ENCODE measurements around the gene DTYMK.

DTYMK gene

DNA sequence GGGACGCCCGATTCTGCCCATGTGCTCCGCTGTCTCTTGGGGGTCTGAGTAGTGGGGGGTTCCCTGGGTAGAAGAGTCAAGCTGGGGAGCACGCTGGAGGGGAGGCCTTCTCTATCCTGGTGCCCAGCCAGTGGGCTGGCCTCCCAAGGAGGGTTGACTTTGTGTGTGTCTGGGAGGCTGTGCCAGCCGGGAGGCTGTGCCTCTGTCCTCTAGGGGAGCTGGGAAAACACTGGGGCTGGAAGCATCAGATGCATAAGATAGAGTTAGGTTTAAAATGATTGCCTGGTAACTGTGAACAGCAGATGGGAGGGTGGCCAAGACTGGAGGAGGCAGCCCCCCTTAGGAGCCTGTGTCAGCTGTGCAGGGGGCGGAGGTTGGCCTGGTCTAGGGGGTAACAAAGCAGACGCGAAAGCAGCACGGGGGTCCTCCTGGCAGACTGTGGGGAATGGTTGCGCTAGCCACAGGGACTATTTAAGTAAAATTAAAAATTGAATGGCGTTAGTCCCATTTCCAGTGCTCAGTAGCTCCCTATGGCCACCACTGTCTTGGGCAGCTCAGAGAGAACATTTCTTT is 16.5 kb upstream of the DTYMK start:
- DNase-seq, result no peak

DNA sequence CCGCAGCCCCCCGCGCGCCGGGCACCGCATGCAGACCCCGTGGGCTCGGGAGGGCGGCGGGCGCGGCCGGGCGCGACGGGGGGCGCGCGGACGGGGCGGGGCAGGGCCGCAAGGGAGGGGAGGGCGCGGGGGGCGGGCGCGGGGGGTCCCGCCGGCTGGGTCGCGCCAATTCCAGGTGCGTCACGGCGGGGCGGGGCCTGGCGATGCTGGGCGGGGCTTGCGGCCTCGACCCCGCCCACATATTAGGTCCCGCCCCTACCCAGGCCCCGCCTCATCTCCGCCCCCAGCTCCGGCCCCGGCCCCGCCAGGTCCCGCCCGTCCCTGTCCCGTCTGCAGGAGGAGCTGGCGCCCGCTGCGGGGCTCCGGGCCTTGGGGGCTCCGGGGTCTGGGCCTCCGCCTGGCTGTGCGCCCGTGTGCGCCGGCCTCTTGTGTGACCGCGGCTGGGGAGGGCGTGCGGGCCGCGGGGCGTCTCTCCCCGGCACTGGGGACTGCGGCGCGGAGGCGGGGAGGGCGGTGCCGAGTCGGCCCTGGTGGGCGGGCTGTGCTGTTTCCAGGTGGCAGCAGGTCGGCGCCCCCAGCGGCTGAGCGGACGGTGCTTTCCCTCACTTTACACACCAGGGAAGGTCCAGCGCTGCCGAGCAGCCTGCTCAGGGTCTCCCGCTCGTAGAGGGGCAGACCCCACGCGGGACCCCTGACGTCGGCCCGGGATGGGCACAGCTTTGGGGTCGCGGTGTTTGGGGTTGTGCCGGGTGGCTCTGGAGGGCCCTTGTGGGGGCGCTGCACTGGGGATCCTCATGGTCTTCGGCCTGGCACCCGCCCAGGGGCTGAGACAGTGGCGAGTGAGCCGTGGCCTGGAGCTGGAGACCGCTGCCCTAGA is 15.8 kb upstream of the DTYMK start:
- DNase-seq, result peak; percentile 75

DNA sequence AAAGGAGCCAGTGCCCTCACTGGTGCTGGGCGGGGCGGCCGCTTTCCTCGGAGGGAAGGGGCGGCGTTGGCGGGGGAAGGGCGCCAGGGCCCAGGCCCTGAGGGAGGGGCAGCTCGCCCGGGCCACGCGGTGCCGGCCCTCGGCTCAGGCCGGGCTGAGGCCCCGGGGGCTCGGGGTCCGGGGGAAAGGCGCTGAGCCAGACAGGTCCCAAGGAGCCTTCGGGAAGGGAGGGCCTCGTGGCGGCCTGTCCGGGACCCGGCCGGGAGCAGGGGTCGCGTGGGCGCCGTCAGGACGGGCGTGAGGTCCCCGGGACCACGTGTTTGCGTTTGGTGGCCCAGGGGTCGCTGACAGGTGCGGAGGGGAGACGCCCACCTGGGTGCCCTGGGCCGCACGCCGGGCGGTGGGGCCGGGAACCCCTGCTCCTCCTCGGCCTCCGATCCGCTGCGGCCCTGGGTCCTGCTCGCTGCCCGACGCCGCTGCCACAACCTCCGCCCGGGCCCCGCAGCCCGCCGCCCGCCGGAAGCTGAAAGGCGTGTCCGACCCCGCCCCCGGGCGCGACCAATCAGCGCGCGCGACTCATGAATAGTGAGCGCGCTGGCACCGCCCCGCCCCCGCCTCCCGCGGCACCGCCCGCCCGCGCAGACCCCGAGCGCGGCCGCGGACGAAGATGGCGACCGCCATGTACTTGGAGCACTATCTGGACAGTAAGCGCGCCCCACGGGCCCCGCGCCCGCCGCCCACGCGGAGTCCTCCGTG is 15.0 kb upstream of the DTYMK start, which contains the start of gene ING5:
Gene ING5 (plus strand): TSS at position 641 of the 756 bp plus-strand sequence. CDS start 27 bp downstream, at position 668.
- DNase-seq, result peak; percentile 92

- DNase-seq, result no peak
Measured at GRCh38 chr2:241701149-241701398, 14.5 kb upstream of the DTYMK start.

GRCh38 chr2:241695651-241696050 is 9.0 kb upstream of the DTYMK start:
- DNase-seq, result peak; percentile 60

GRCh38 chr2:241692448-241692847 is 5.8 kb upstream of the DTYMK start:
- DNase-seq, result peak; percentile 87

DNA sequence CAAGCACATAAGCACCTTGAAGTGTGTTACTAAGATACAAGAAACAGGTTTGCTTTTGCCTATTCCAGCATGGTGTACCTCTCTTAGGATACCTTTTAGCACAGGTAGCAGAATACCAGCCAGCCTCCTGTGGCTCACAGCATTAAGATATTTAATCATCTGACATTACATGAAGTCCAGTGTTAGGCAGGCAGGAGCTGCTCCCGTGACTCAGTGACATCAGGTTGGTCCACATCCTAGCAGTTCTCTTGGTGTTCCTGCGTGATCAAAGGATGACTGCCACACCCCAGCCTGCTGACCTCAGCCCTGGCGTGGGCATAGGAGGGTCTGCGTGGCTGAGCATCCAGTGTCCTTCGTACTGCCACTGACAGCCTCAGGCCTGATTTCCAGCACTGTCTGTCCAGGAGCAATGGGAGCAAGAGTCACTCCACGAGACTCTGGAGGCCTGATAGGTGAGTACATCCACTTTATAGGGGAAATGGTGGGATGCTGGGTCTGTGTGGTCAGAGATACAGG is 3.6 kb upstream of the DTYMK start:
- no peak for DNase-seq

DNA sequence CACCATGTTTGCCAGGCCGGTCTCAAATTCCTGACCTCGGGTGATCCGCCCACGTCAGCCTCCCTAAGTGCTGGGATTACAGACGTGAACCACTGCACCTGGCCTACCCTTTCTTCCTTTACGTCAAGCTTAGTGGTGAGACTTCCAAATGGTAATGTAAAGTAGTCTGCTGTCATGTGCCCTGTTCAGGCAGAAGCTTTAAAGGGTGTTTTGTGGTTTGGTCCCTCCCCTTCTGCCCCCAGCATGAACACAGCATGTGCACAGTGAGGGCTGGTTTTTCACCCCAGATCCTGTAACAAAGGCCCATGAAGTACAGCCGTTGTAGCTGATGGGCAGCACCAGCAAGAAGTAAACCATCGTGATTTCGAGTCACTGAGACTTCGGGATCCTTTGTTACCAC is 2.7 kb upstream of the DTYMK start:
- no peak for DNase-seq

DNA sequence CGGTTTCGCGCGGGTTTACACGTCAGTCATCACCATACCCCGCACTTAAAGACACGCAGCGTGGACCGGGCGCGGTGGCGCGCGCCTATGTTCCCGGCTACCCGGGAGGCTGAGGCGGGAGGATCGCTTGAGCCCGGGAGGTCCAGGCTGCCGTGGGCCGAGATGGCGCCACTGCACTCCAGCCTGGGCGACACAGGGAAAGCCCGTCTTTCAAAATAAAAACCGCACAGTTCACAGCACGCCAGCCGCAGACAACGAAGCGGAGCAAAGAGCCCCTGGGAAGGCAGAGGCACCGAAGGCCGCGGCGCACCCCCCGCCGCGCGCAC is 328 bp downstream of the DTYMK start:
- DNase-seq, result no peak

GRCh38 chr2:241680827-241681599 is 5.6 kb downstream of the DTYMK start:
- peak; percentile 84 for DNase-seq

DNA sequence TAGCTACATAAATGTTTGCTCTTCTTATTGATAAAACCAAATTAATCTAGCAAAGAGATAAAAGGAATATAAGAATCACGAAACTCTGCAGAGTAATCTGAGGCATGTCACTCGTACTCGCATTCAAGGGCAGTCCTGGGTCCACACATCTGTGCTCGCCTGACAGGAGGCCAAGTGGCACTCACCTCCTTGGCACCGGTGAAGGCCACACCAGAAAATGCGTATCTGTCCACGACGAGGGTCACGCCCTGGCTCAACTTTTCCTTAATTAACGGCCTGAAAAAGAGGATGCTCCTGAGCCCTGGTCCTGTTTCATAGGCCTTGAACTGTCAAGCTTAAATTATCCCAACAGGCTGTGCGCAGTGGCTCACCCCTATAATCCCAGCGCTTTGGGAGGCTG is 6.6 kb downstream of the DTYMK start:
- no peak for DNase-seq

- no peak for DNase-seq
Measured at GRCh38 chr2:241678784-241679540, 7.7 kb downstream of the DTYMK start.

GRCh38 chr2:241678307-241678706 is 8.3 kb downstream of the DTYMK start:
- no peak for DNase-seq

- DNase-seq, result no peak
Measured at GRCh38 chr2:241677392-241677791, 9.2 kb downstream of the DTYMK start.

DNA sequence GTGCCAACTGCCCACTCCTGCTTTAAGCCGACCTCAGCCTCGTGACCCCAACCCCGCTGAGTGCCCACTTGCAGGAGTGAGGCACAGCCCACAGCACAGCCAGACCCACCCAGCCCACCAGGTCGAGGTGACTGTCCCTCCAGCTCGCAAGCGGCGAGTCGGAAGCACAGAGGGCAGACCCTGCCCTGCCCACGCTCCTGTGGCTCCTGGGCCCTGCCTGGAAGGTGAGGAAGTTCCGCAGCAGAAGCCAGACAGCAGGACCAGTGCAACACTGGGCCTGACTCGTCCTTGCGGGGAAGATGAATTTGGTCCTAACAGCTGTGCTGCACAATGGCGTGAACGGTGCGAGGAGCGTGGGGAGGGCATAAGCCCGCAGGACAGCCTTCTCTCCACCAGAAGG is 9.9 kb downstream of the DTYMK start:
- no peak for DNase-seq

GRCh38 chr2:241675885-241676284 is 10.7 kb downstream of the DTYMK start:
- DNase-seq, result no peak

- DNase-seq, result no peak
Measured at GRCh38 chr2:241673797-241674725, 12.6 kb downstream of the DTYMK start.

DNA sequence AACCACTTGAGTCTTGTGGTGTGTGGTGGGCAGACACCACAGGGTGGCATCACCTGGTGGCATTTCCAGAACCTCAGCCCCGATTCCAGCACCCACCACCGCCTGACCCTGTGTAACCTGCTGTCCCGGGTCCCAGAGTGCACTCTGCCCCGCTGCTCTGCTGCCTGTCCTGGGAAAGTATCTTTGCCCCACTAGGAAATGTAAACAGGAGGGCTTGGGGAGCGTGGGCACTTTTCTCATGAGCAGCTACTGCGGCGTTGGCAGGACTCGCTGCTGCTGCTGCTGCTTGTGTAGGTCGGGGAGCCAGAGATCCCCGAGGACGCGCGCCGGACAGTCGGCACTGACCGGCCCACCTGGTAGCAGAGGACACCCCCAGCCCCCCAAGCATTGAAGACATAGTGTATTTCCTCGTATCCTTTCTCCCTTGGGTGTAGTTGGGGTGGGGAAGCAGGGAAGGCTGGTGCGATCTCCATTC is 13.4 kb downstream of the DTYMK start:
- no peak for DNase-seq

DNA sequence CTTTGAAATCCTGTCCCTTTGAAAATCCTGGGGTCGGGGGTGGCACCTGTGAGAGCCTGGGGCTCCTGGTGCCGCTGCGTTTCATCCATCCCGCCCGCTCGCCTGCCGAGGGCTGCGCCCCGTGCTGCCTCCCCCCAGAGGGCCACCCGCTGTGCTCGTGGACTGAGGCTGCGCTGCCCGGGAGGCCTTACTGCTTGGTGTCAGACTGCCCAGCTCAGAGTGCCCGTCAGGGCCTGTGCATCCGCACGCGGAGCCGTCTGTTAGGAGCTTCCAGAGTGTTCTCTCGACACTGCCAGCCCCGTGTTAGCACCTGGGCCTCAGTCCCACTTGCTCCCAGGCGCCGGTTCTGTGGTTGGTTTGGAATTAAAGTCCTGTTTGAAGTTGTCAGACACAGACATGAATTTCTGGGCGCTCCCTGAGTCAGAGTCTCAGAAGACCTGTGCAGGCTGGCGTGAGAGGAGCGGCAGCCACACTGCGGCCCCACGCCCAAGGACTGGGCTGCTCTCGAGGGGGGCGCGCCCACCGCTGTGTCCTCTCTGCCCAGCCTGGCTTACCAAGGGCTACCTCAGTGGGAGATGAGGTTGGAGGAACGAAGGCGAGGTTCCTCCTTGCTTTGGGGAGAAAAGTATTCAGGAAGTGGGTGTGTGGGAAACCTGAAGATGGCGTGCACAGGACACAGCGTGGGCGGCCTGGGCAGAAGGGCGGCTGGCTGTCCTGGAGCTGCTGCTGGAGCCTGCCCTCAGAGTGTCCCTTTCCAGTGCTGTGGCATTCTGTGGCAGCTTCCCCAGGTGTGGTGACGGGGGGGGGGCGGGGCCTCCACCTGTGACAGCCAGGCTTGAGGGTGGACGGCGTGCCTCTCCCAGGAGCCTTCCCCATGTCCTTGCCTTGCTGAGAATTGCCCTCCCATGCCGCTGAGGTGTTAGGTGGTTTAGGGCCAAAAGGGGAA is 14.1 kb downstream of the DTYMK start:
- no peak for DNase-seq

Measured in fibroblast of upper back skin (primary cell).